ENCODE data around the gene LPP. TPM values are rescaled to one million over a fixed set of nuclear protein-coding genes. Genes with fewer than 3 reads are reported as not detected.
A peak's percentile ranks its signal among the peaks of the same experiment; 100 is the strongest.

Gene LPP
- total RNA-seq, 4 donors from 2014 or later, result 183 to 293 (median 242) TPM

- no peaks in the 10 kb centered on the region for H3K9me3 ChIP-seq
- no peak for DNase-seq (ENCODE audit: low spot score in 2 of 2)
- TF ChIP-seq CTCF (IDR thresholded peaks at IDR 0.05) (no peak), EP300 (IDR thresholded peaks at IDR 0.05) (no peak), POLR2A (IDR thresholded peaks at IDR 0.05) (no peak)
- no peak overlapping the region for H3K4me3 ChIP-seq
- WGBS, 2 donors, result 89 to 91% methylated on average over 2 of the region's 2 CpGs
- H3K27ac ChIP-seq, result no peak overlapping the region
- H3K36me3 ChIP-seq, result no peaks in the 10 kb centered on the region
- H3K4me1 ChIP-seq, result peaks cover 0 to 36% (median 15%) of the 10 kb centered on the region in 4 donors
- H3K27me3 ChIP-seq, result no peaks in the 10 kb centered on the region
Measured at GRCh38 chr3:188589771-188590170, 435.8 kb downstream of the LPP start.

GRCh38 chr3:188590557-188590956 lies 436.6 kb downstream of the LPP start:
- Histone ChIP-seq H3K4me3 (no peak overlapping the region), H3K27ac (peak overlapping the region in 1 of 4 donors; percentile 21), H3K4me1 (peaks cover 0 to 35% (median 13%) of the 10 kb centered on the region in 4 donors), H3K27me3 (no peaks in the 10 kb centered on the region), H3K9me3 (no peaks in the 10 kb centered on the region), H3K36me3 (no peaks in the 10 kb centered on the region)
- no peak for DNase-seq (ENCODE audit: low spot score in 2 of 2)
- TF ChIP-seq CTCF (IDR thresholded peaks at IDR 0.05), result no peak
- TF ChIP-seq EP300 (IDR thresholded peaks at IDR 0.05), result no peak
- TF ChIP-seq POLR2A (IDR thresholded peaks at IDR 0.05), result no peak

GRCh38 chr3:188594139-188594538 lies 440.2 kb downstream of the LPP start:
- DNase-seq (ENCODE audit: low spot score in 2 of 2), result no peak
- Histone ChIP-seq H3K27ac (peak overlapping the region; percentile 7 to 73 (median 50)), H3K9me3 (no peaks in the 10 kb centered on the region), H3K4me1 (peaks cover 0 to 42% (median 14%) of the 10 kb centered on the region in 4 donors), H3K4me3 (no peak overlapping the region), H3K36me3 (no peaks in the 10 kb centered on the region), H3K27me3 (no peaks in the 10 kb centered on the region)
- TF ChIP-seq EP300 (IDR thresholded peaks at IDR 0.05) (peak in 1 of 2 donors; percentile 59), CTCF (IDR thresholded peaks at IDR 0.05) (no peak)
- WGBS, 2 donors, result 22 to 25% methylated on average over 2 of the region's 2 CpGs

GRCh38 chr3:188595890-188596376 lies 442.0 kb downstream of the LPP start:
- no peak for TF ChIP-seq EP300 (IDR thresholded peaks at IDR 0.05)
- no peak for TF ChIP-seq CTCF (IDR thresholded peaks at IDR 0.05)
- TF ChIP-seq POLR2A (IDR thresholded peaks at IDR 0.05), result no peak
- peak overlapping the region in 3 of 4 donors; percentile 5 to 73 (median 66) for H3K27ac ChIP-seq
- WGBS, 2 donors, result 57 to 63% methylated on average over 5 of the region's 5 CpGs
- H3K4me3 ChIP-seq, result no peak overlapping the region
- DNase-seq (ENCODE audit: low spot score in 2 of 2), result no peak
- H3K9me3 ChIP-seq, result no peaks in the 10 kb centered on the region
- H3K4me1 ChIP-seq, result peaks cover 0 to 42% (median 14%) of the 10 kb centered on the region in 4 donors
- no peaks in the 10 kb centered on the region for H3K27me3 ChIP-seq
- H3K36me3 ChIP-seq, result no peaks in the 10 kb centered on the region

GRCh38 chr3:188598894-188599293 lies 444.9 kb downstream of the LPP start:
- H3K27me3 ChIP-seq, result no peaks in the 10 kb centered on the region
- WGBS, 2 donors, result 65 to 68% methylated on average over 3 of the region's 3 CpGs
- H3K27ac ChIP-seq, result no peak overlapping the region
- DNase-seq (ENCODE audit: low spot score in 2 of 2), result no peak
- H3K4me3 ChIP-seq, result no peak overlapping the region
- no peaks in the 10 kb centered on the region for H3K36me3 ChIP-seq
- no peak for TF ChIP-seq POLR2A (IDR thresholded peaks at IDR 0.05)
- no peak for TF ChIP-seq CTCF (IDR thresholded peaks at IDR 0.05)
- TF ChIP-seq EP300 (IDR thresholded peaks at IDR 0.05), result no peak
- peaks cover 0 to 32% (median 14%) of the 10 kb centered on the region in 4 donors for H3K4me1 ChIP-seq
- no peaks in the 10 kb centered on the region for H3K9me3 ChIP-seq

Data from tibial nerve (tissue), 4 donors.